RKO (cell line): ENCODE measurements around the gene OPA3.
A peak's percentile ranks its signal among the peaks of the same experiment; 100 is the strongest.
"Not testable (repeated sequence)": the region's sequence is repeated elsewhere in the genome, so short reads cannot be mapped to it uniquely, and the experiment has no call there.

Experiments
- DNase-seq: peaks from one replicate; pipeline ENCODE4 v3.0.0-alpha.2; 2016; ENCODE audit warnings: low spot score

Gene OPA3

DNA sequence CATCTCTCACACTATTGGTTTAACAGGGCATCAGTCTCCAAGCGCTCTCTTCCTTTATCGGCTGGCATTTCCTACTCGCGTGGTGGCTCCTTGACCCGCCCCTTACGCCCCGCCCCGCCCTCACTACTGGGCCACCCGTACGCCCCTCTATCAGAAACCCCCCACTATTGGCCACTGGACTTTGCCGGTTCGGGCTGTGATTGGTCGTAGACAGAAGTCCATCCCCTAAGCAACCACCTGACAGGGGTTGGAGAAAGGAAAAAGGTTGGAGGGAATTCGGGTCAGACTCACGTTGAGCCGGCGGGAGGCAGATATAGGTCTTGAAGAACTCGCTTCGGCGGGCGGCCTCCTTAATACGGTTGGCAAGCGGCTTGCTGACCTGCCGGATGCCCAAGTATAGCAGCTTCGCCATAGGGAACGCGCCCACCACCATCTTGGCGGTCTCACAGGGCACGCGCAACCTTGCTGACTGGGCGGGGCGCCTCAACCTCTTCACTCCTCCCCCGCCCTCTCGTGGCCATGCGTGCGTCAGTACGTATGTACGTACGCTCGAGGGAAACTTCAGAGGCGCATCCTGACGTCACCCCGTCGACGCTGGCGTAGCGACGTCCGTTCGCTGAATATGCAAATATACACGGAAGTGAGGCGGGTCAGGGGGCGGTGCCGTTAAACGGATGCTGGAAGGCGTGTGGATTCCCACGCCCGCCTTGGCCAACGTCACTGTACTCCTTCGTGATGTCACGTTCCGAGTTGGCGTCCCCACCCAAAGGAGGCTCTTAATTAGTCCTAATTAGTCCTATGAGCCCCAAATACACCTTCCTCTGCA is at the start of gene OPA3:
Gene OPA3 (minus strand): TSS at position 471 of the 826 bp plus-strand sequence. CDS start 38 bp downstream, at position 433.
- peak; percentile 99 for DNase-seq

DNA sequence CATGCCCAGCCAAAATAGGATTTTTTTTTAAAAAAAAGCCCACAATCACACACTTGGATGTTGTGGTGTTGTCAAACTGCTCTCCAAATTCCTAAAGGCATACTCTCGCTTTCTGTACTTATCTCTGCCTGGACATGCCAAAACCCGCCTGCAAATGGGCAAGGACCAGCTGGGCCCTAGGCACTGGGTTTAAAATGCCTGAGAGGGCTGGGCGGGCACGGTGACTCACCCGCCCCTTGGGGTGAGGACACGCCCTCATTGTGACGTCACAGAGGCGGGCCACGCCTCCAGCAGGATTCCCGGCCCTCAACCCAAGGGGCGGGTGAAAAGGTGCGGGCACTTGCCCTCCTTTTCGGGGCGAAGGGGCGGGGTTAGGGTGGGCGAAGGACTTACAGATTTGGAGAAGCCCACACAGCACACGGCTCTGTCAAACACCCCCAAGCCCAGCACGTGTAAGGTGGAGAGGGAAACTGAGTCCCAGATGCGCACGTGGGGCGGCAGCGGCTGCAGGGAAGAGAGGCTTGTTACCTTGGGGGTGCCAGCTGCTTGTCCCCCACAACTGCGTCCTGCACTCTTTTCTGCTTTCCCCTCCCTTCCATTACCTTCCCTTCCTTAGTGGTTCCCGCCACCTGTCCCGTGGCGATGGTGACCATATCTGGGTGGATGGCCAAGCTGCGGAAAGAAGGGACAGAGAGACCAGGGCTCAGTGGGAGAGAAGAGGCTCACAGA is 48.0 kb upstream of the OPA3 start:
- DNase-seq: peak; percentile 77

DNA sequence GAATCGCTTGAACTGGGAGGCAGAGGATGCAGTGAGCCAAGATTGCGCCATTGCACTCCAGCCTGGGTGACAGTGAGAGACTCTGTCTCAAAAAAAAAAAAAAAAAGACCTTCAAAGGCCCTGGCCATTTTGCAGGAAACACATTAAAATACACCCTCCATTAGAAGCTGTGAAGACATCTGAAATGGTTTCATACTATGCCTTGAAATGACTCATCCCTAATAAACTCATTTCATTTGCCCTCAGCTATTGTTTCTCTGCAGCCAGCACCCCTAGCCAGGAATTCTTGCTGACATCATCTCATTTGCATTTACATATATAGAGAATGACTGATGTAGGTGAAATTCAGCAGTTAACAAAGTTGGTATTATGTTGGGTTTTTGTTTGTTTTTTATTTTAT is 45.9 kb upstream of the OPA3 start:
- peak; percentile 85 for DNase-seq

DNA sequence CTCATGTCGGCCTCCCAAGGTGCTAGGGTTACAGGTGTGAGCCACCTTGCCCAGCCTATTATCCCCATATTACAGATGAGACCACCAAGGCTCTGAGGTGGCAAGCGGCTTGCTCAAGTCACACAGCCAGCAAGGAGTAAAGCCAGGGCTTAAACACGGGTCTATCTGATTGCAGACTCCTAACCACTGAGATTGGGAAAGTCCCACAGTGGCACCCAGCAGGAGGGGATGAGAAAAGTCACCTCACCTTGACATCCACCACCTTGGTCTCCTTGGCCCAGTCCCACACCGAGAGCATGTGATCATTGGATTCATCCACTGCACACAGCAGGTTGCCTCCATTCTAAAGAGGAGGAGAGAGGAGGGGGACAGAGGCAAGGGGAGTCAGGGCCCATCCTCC is 45.1 kb upstream of the OPA3 start:
- no peak for DNase-seq

DNA sequence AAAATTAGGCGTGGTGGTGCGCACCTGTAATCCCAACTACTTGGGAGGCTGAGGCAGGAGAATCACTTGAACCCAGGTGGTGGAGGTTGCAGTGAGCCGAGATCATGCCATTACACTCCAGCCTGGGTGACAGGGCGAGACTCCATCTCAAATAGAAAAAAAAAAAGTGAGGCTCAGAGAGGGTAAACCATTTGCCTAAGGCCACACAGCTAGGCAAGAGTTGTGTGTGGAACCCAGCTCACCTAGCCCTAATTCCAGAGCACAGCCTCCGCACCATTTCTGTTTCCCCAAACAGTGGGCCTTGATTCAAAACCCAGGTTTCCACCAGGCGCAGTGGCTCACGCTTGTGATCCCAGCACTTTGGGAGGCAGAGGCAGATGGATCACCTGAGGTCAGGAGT is 43.6 kb upstream of the OPA3 start:
- DNase-seq: not testable (repeated sequence)

DNA sequence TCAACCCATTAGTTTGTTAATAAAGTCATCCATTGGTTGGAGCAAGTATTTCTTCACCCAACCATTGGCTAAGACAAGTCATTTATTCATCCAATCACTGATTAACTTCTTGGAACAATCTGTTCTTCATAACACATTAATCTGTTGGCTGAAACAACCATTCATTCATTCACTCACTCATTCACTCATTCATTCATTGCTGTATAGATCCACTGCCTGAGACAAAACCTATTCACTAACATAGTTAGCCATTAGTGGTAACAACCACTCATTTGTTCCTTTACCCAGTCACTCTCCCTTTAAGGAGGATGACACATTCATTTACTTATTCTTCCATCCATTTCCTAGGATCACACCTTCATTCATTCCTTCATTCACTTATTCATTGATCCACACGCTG is 39.4 kb upstream of the OPA3 start:
- no peak for DNase-seq

DNA sequence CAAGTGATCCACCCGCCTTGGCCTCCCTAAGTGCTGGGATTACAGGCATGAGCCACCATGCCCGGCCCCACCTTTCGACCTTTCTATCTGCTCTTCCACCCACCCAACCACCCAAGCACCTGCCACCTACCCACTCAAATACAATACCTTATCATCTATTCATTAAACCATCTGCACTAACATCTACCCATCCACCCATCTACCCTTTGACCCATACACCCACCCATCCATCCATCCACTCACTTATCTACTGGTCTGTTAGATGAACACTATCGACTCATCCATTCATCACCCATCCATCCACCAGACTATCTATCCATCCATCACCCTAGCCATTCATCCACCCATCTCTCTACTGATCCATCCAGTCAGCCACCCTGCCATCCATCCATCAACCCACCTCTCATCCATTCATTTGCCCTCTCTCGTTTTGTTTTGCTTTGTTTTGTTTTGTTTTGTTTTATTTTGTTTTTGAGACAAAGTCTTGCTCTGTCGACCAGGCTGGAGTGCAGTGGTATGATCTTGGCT is 37.4 kb upstream of the OPA3 start:
- DNase-seq: no peak

DNA sequence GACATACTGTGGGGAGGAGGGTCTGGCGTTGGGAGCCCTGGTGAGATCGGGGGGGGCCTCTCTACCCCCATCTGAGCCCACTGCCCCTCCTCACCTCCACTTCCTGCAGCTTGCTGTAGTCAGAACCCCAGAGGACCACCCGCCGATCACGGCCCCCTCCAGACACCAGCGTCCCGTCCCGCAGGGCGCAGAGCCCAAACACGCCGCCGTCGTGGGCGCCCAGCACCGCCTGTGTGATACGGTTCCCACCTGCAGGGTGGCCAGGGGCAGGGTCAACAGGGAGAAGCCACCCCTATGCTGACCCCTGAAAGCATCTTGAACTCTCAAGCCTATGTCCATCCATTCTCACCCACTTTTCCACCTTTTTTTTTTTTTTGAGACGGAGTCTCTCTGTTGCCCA is 36.8 kb upstream of the OPA3 start:
- no peak for DNase-seq

- DNase-seq: no peak
Observed at GRCh38 chr19:45616704-45617017, 32.1 kb upstream of the OPA3 start.

DNA sequence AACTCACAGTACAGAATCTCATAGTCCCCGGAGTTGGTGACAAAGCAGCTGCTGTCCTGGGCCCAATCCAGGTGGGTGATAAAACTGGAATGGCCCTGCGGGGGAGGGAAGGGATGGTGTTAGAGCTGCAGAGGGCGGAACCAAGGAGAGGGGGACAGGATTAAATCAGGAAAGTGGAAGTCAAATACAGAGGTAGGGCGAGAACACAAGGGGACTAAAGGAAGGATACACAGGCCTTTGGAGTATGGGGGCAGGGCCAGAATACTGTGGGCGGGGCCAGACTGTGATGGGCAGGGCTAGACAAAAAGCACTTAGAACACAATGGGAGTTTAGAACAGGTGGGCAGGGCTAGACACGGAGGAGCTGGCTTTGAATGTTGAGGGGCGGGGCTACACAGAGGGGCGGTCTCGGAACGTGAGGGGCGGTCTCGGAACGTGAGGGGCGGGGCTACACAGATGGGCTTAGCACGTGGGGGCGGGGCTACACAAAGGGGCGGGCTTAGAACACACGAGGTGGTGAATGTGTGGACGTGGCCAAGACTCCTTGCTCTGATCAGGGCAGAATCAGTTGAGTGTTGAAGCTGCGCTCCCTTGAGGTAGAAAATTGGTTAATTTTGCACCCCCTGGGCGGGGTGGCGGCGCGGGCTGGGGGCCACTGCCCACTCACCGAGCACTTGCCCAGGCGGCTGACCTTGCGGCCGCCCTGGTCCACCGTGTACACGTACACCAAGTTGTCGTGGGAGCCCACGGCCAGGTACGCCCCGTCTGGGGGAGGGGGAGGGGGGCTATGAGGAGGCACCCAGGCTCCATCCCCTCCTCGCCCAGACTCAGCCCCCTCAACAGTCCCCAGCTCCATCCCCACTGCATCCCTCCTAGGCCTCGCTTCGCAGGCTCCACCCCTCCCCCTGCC is 31.4 kb upstream of the OPA3 start:
- peak; percentile 88 for DNase-seq

GRCh38 chr19:45615056-45615455 is 30.5 kb upstream of the OPA3 start:
- DNase-seq: not testable (repeated sequence)

DNA sequence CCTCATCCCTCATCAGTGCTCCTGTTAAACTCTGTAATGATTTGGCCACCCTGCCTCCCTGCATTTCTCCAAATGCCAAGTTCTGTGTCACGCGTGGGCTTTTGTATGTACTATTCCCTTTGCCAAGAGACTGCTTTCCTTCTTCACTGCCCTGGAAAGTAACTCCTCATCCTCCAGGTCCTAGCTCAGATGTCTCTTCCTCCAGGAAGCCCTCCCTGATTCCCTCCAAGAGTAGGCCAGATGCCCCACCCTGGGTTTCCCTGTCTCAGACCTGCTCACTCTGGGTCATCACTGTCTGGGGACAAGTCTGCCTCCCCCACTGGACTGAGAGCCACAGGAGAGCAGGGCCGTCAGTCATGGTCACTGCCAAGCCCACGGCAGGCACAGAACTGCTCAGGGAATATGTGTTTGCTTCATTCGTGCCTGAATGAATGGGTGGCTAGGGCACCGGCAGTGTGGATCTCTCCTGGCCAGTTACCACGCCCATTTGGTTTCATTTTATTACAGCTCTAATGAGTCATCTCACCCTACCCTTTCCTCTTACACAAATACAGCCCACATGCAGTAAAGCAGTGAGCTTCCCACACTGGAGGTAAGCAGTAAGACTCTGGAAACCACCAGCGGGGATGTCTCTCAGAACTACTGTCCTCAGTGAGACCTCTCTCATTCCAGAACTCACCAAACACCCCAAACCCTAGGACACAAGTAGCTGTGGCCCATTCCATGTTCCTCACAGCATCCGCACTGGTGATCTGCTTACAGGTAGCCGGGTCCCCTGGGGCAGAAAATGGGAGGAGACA is 29.5 kb upstream of the OPA3 start:
- peak; percentile 75 for DNase-seq

DNA sequence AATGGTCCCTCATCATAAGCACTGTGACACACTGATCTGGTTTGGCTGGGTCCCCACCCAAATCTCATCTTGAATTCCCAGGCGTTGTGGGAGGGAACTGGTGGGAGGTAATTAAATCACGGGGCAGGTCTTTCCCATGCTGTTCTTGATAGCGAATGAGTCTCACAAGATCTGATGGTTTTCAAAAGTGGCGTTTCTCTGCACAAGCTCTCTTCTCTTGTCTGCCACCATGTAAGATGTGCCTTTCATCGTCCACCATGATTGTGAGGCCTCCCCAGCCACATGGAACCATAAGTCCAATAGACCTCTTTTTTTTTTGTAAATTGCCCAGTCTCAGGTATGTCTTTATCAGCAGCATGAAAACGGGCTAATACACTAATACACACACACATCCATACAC is 24.3 kb upstream of the OPA3 start:
- no peak for DNase-seq

GRCh38 chr19:45607071-45608029 is 22.7 kb upstream of the OPA3 start:
- DNase-seq: peak; percentile 77

DNA sequence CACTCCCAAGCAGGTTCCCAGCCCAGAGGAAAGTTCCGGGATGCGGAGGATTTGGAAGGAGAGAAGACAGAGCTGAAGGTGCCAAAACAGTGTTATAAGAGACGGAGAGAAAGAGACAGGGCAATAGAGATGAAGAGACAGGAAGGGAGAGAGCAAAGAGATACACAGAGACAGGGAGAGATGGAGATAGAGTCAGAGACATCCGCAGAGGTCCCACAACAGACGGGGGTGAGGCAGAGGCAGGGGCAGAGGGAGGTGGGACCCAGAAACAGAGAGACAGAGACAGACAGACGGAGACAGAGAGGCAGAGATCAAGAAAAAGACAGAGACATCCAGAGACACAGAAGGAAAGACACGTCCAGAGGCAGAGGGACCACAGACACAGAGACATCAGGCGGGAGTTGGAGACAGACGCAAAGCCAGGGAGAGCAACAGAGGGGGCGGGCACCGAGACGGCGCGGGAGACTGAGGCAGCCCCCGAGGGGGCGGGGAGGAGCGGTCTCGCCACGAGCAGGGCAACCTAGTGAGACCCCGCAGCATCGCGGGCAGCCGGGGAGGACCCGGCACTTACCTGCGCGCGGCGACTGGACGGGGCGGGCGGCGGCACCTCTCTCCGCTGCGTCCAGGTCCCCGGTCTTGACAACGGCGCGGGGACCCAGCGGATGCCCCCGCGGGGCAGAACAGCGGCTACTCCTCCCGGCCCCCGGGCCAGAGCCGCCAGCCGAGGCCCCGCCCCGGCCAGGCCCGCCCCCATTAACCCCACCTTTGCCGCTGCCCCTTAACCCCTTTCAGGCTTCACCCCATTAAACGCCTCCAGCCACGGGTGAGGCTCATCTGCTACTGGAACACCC is 17.1 kb upstream of the OPA3 start, which contains the start of gene GPR4:
Gene GPR4 (minus strand): TSS at position 689 of the 851 bp plus-strand sequence. CDS start 10,346 bp downstream, outside the sequence.
- no peak for DNase-seq

- DNase-seq: no peak
Observed at GRCh38 chr19:45601115-45601514, 16.5 kb upstream of the OPA3 start.

DNA sequence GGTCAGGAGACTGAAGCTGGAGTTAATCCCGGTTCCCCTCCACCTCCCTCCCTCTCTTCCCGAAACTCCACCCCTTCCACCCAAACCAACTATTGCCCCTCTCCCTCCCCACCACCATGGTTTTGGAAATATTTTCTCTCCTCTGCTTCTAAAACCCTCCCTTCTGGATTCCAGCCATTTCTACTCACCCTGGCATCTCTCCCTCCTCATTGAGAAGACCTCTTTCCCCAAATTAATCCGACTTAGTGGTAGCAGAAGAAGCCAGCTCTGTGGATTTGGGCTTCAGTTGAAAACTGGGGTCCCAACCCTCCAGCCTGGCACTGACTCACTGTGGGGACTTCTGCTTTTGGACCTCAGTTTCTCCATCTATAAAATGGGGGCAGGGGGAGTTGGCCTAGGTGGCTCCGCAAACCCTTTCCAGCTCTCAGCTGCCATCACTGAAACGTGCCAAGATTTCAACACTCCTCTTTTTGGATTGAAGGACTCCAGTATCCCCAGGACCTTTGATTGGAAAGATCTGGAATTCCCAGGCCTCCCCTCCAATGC is 15.8 kb upstream of the OPA3 start:
- DNase-seq: no peak

- no peak for DNase-seq
Observed at GRCh38 chr19:45599286-45599685, 14.7 kb upstream of the OPA3 start.
